HepG2 (cell line): Measurements from ENCODE around the gene SESN1. TPM values are rescaled to one million over a fixed set of nuclear protein-coding genes. Genes with fewer than 3 reads are reported as not detected.

Experiments
- ATAC-seq: fragments of 200-7000 bp; cut with Tn5 transposase; 3 replicates; pipeline ENCODE4 v1.9.1; 2020; ENCODE audit warnings: mild to moderate bottlenecking, moderate library complexity
- BruUV-seq: library from RNA; stranded (reverse); fragments of 400-500 nt; replicated peaks from 2 replicates; lab custom pipeline; 2021; lab: Mats Ljungman, UMichigan
- CTCF ChIA-PET: fragments of 300-600 bp; formaldehyde crosslinking; extraction: SDS; loops from one replicate; lab custom pipeline; 2021; ENCODE audit warnings: low total read pairs, inconsistent platforms, low intra/inter-chr PET ratio; lab: Yijun Ruan, JAX
- POLR2A ChIA-PET: fragments of 350-600 bp; sonication (Branson Sonifier 250); formaldehyde crosslinking; loops from one replicate; lab custom pipeline; 2020; ENCODE audit warnings: antibody characterized with exemption, inconsistent platforms; lab: Yijun Ruan, JAX
- DNase-seq: peaks from one replicate; pipeline ENCODE4 v3.0.0-alpha.2; 2015; ENCODE audit warnings: low spot score
- FAIRE-seq: peaks from 3 replicates; lab custom pipeline; 2011; peaks lifted over from hg19 to GRCh38; lab: Jason Lieb, UNC
- H2AFZ ChIP-seq: one replicate; pipeline ENCODE4 v1.6.1; 2011; ENCODE audit warnings: low read length, inconsistent platforms
- H3K27ac ChIP-seq: fragments of 300-600 bp; 3 replicates; pipeline ENCODE4 v1.8.0; 2011; ENCODE audit warnings: mixed run types, mild to moderate bottlenecking, mixed read lengths, low read length, inconsistent platforms; ENCODE audit not compliant: insufficient read depth; ENCODE audit errors: extremely low read length
- H3K27me3 ChIP-seq, 2 experiments: fragments of 200-600 bp in 1 of 2; 2 replicates in 1 of 2; 3 replicates in 1 of 2; pipeline versions ENCODE4 v1.6.0 to v1.8.0; 2011; ENCODE audit warnings: low read length in 2 of 2, mild to moderate bottlenecking in 2 of 2, moderate library complexity in 2 of 2, inconsistent platforms in 1 of 2; ENCODE audit not compliant: insufficient read depth in 2 of 2, control insufficient read depth in 1 of 2
- H3K36me3 ChIP-seq, 2 experiments: fragments of 200-600 bp in 1 of 2; replicated peaks in 1 of 2; 2 replicates in 1 of 2; 3 replicates in 1 of 2; pipeline versions ENCODE4 v1.5.1 to v1.8.0; 2011; ENCODE audit warnings: low read length in 2 of 2, inconsistent platforms in 1 of 2; ENCODE audit not compliant: insufficient read depth in 2 of 2, control insufficient read depth in 1 of 2
- H3K4me1 ChIP-seq: 2 replicates; pipeline ENCODE4 v1.5.1; 2012; ENCODE audit warnings: low read length, inconsistent platforms; ENCODE audit not compliant: insufficient read depth
- H3K4me2 ChIP-seq: 2 replicates; pipeline ENCODE4 v1.6.0; 2011; ENCODE audit warnings: low read depth, low read length, inconsistent platforms
- H3K4me3 ChIP-seq, 3 experiments: fragments of 200-600 bp in 1 of 3; sonication (generic), shearing (Covaris generic) in 1 of 3; replicated peaks in 1 of 3; 2 replicates each; pipeline ENCODE4 v1.5.1; 2011 to 2016; ENCODE audit warnings: low read length in 3 of 3, inconsistent platforms in 2 of 3, low read depth in 2 of 3, mild to moderate bottlenecking in 2 of 3, control low read depth in 1 of 3, mixed read lengths in 1 of 3; ENCODE audit not compliant: insufficient read depth in 1 of 3
- H3K79me2 ChIP-seq: one replicate; pipeline ENCODE4 v1.6.1; 2011; ENCODE audit warnings: low read length, inconsistent platforms; ENCODE audit not compliant: insufficient read depth
- H3K9ac ChIP-seq: 2 replicates; pipeline ENCODE4 v1.6.0; 2011; ENCODE audit warnings: mild to moderate bottlenecking, low read depth, low read length, inconsistent platforms; ENCODE audit not compliant: insufficient read depth
- H3K9me3 ChIP-seq: 2 replicates; pipeline ENCODE4 v1.5.1; 2012; ENCODE audit warnings: mild to moderate bottlenecking, low read length
- H4K20me1 ChIP-seq: 2 replicates; pipeline ENCODE4 v1.6.0; 2011; ENCODE audit warnings: inconsistent platforms, mild to moderate bottlenecking, low read length, moderate library complexity; ENCODE audit not compliant: insufficient read depth
- HNF4A ChIP-seq: sonication (generic); formaldehyde crosslinking; IDR thresholded peaks from 2 replicates; pipeline ENCODE4 v1.4.0; 2020; ENCODE audit warnings: missing genetic modification reagents
- RBM22 ChIP-seq: fragments of 200-400 bp; formaldehyde crosslinking; optimal IDR thresholded peaks from 2 replicates; pipeline ENCODE3; 2017; ENCODE audit warnings: mild to moderate bottlenecking, low read length, moderate library complexity
- TAF1 ChIP-seq: sonication (generic); formaldehyde crosslinking; IDR thresholded peaks from 2 replicates; pipeline ENCODE4 v1.4.0; 2020; ENCODE audit warnings: missing genetic modification reagents
- TP53 ChIP-seq: sonication (generic); formaldehyde crosslinking; conservative IDR thresholded peaks from 2 replicates; pipeline ENCODE4 v1.4.0; 2020; ENCODE audit warnings: missing genetic modification reagents
- ZNF224 ChIP-seq: sonication (generic); formaldehyde crosslinking; IDR thresholded peaks from 2 replicates; pipeline ENCODE4 v1.5.0; 2020; ENCODE audit warnings: mild to moderate bottlenecking, missing genetic modification reagents
- ZNF460 ChIP-seq: sonication (generic); formaldehyde crosslinking; IDR thresholded peaks from 2 replicates; pipeline ENCODE4 v1.5.1; 2020; ENCODE audit warnings: missing genetic modification reagents, mild to moderate bottlenecking, borderline replicate concordance
- ZNF816 ChIP-seq: sonication (generic); formaldehyde crosslinking; IDR thresholded peaks from 2 replicates; pipeline ENCODE4 v1.8.0; 2022; ENCODE audit warnings: missing genetic modification reagents, mild to moderate bottlenecking, borderline replicate concordance
- WGBS: methylation state at CpG from one replicate; pipeline ENCODE4 v1.1.6; 2017; ENCODE audit warnings: low lambda C conversion rate; 5-methylcytosine and 5-hydroxymethylcytosine counted together
- in situ Hi-C: cut with HindIII; loops from 2 replicates; pipeline ENCODE4 v1.10.0; 2017; ENCODE audit warnings: low pct_unique_long_range_greater_than_20kb; ENCODE audit not compliant: extremely low pct_ligation_motif_present
- intact Hi-C: fragments of 100-400 bp; cut with micrococcal nuclease; formaldehyde crosslinking; loops from one replicate; pipeline ENCODE4 v1.10.0; 2022; ENCODE audit not compliant: unreplicated experiment
- polyA plus RNA-seq, 8 experiments: library from polyadenylated mRNA; depleted of rRNA in 3 of 8; stranded (reverse) in 7 of 8; unstranded in 1 of 8; fragments of >200 nt; fragmentation: Illumina TruSeq in 4 of 8; extraction: Trizol in 4 of 8; gene quantifications; 2 replicates each; pipeline versions ENCODE4 v1.2.1 to v1.2.3, GENCODE V29; 2011 to 2016; ENCODE audit warnings: low read depth in 4 of 8, missing spikeins in 1 of 8, mixed read lengths in 1 of 8; ENCODE audit not compliant: insufficient read depth in 1 of 8
- total RNA-seq, 5 experiments: library from RNA; depleted of rRNA; stranded (reverse); fragments of >200 nt; fragmentation: Illumina TruSeq; extraction: Trizol; gene quantifications; 2 replicates each; pipeline ENCODE4 v1.2.3, GENCODE V29; 2016; ENCODE audit warnings: low read depth in 1 of 5
- TF ChIP-seq, protein P1 (sequence below): sonication (generic); formaldehyde crosslinking; IDR thresholded peaks from 2 replicates; pipeline ENCODE4 v1.4.0; 2020; ENCODE audit warnings: low read depth, mild to moderate bottlenecking, missing genetic modification reagents
- TF ChIP-seq, protein P2 (sequence below): sonication (generic); formaldehyde crosslinking; IDR thresholded peaks from 2 replicates; pipeline ENCODE4 v1.5.0; 2020; ENCODE audit warnings: missing genetic modification reagents, mild to moderate bottlenecking, borderline replicate concordance

SESN1 gene
- total and polyA plus RNA-seq, 2 of the 13 experiments (the other 11 are each of a cell fraction or from before 2014, with no cell fraction given), result 24.9 to 44.7 TPM

DNA sequence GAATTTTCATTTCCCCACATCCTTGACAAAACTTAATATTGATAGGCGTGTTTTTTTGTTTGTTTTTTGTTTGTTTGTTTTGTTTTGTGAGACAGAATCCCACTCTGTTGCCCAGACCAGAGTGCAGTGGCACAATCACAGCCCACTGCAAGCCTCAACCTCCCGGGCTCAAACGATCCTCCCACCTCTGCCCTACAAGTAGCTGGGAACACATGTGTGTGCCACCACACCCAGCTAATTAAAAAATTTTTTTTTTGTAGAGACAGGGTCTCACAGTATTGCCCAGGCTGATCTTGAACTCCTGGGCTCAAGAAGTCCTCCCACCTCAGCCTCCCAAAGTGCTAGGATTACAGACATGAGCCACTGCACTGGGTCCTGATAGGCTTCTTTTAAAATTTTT, 9.9 kb upstream of the SESN1 start:
- ChIA-PET POLR2A (no interaction called here), CTCF (no interaction called here)
- Histone ChIP-seq H3K79me2 (no peaks in the 10 kb centered on the region), H3K4me3 (no peak overlapping the region), H3K4me2 (no peak overlapping the region), H4K20me1 (no peaks in the 10 kb centered on the region), H3K36me3 (no peaks in the 10 kb centered on the region), H2AFZ (no peak overlapping the region), H3K9ac (no peak overlapping the region), H3K4me1 (no peaks in the 10 kb centered on the region), H3K27ac (no peak overlapping the region), H3K27me3 (no peaks in the 10 kb centered on the region), H3K9me3 (no peaks in the 10 kb centered on the region)
- intact Hi-C loops (no loop called here), in situ Hi-C loops (no loop called here)
- FAIRE-seq (no peak), ATAC-seq (no peak), DNase-seq (no peak)
- no TSS peak for BruUV-seq
- 88% methylated on average over 3 of the region's 3 CpGs for WGBS
- TF ChIP-seq ZNF460 (CRISPR knock-in tag) (no peak), TP53 (CRISPR knock-in tag) (no peak), ZNF816 (CRISPR knock-in tag) (no peak), HNF4A (CRISPR knock-in tag) (no peak), ZNF224 (CRISPR knock-in tag) (no peak), RBM22 (no peak), TAF1 (CRISPR knock-in tag) (no peak)
- TF ChIP-seq, protein P1, sequence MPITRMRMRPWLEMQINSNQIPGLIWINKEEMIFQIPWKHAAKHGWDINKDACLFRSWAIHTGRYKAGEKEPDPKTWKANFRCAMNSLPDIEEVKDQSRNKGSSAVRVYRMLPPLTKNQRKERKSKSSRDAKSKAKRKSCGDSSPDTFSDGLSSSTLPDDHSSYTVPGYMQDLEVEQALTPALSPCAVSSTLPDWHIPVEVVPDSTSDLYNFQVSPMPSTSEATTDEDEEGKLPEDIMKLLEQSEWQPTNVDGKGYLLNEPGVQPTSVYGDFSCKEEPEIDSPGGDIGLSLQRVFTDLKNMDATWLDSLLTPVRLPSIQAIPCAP (CRISPR knock-in tag), result no peak
- TF ChIP-seq, protein P2, sequence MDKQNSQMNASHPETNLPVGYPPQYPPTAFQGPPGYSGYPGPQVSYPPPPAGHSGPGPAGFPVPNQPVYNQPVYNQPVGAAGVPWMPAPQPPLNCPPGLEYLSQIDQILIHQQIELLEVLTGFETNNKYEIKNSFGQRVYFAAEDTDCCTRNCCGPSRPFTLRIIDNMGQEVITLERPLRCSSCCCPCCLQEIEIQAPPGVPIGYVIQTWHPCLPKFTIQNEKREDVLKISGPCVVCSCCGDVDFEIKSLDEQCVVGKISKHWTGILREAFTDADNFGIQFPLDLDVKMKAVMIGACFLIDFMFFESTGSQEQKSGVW (CRISPR knock-in tag), result no peak
